ENCODE measurements around the gene CPNE1. TPM values are rescaled to one million over a fixed set of nuclear protein-coding genes. Genes with fewer than 3 reads are reported as not detected.

The CPNE1 gene
- total RNA-seq, 3 donors from 2014 or later = 41.1 to 135 (median 117) TPM

- peaks cover 0 to 5% of the 10 kb centered on the region in 2 donors for H3K4me1 ChIP-seq
- TF ChIP-seq POLR2AphosphoS5 (IDR thresholded peaks at IDR 0.05) (no peak), POLR2A (IDR thresholded peaks at IDR 0.05) (no peak), CTCF (IDR thresholded peaks at IDR 0.05) (no peak)
Observed at GRCh38 chr20:35652641-35653429, 11.9 kb downstream of the CPNE1 start.

GRCh38 chr20:35651958-35652357, 12.7 kb downstream of the CPNE1 start:
- no peak for TF ChIP-seq POLR2AphosphoS5 (IDR thresholded peaks at IDR 0.05)
- TF ChIP-seq POLR2A (IDR thresholded peaks at IDR 0.05) = no peak
- TF ChIP-seq CTCF (IDR thresholded peaks at IDR 0.05) = no peak
- Histone ChIP-seq H3K27ac (no peak overlapping the region), H3K9me3 (no peaks in the 10 kb centered on the region), H3K36me3 (no peaks in the 10 kb centered on the region), H3K4me3 (no peak overlapping the region), H3K4me1 (no peaks in the 10 kb centered on the region), H3K27me3 (no peaks in the 10 kb centered on the region)
- intact Hi-C loops (cut with DNase I; ENCODE audit: low total_unique reads) = no loop called here
- no peak for DNase-seq (ENCODE audit: low spot score in 2 of 2)

More at GRCh38 chr20:35652641-35653429, 11.9 kb downstream of the CPNE1 start:
- intact Hi-C loops (cut with DNase I; ENCODE audit: low total_unique reads) = no loop called here
- H3K27me3 ChIP-seq = no peaks in the 10 kb centered on the region
- H3K4me3 ChIP-seq = no peak overlapping the region
- H3K36me3 ChIP-seq = no peaks in the 10 kb centered on the region
- DNase-seq (ENCODE audit: low spot score in 2 of 2) = no peak
- no peak overlapping the region for H3K27ac ChIP-seq
- no peaks in the 10 kb centered on the region for H3K9me3 ChIP-seq

- DNase-seq (ENCODE audit: low spot score in 2 of 2) = no peak
- Histone ChIP-seq H3K36me3 (no peaks in the 10 kb centered on the region), H3K4me3 (no peak overlapping the region), H3K4me1 (no peaks in the 10 kb centered on the region), H3K9me3 (no peaks in the 10 kb centered on the region), H3K27me3 (no peaks in the 10 kb centered on the region), H3K27ac (no peak overlapping the region)
- intact Hi-C loops (cut with DNase I; ENCODE audit: low total_unique reads) = no loop called here
- TF ChIP-seq POLR2AphosphoS5 (IDR thresholded peaks at IDR 0.05) = no peak
- TF ChIP-seq POLR2A (IDR thresholded peaks at IDR 0.05) = no peak
- TF ChIP-seq CTCF (IDR thresholded peaks at IDR 0.05) = no peak
Observed at GRCh38 chr20:35650632-35651031, 14.1 kb downstream of the CPNE1 start.

GRCh38 chr20:35648836-35649235, 15.9 kb downstream of the CPNE1 start:
- H3K27ac ChIP-seq = peak overlapping the region in 1 of 2 donors; percentile 23
- DNase-seq (ENCODE audit: low spot score in 2 of 2) = no peak
- H3K4me3 ChIP-seq = no peak overlapping the region
- no peaks in the 10 kb centered on the region for H3K4me1 ChIP-seq
- H3K9me3 ChIP-seq = no peaks in the 10 kb centered on the region
- no peaks in the 10 kb centered on the region for H3K27me3 ChIP-seq
- no peaks in the 10 kb centered on the region for H3K36me3 ChIP-seq
- intact Hi-C loops (cut with DNase I; ENCODE audit: low total_unique reads) = no loop called here
- TF ChIP-seq POLR2A (IDR thresholded peaks at IDR 0.05) (no peak), POLR2AphosphoS5 (IDR thresholded peaks at IDR 0.05) (no peak), CTCF (IDR thresholded peaks at IDR 0.05) (no peak)

- H3K36me3 ChIP-seq = no peaks in the 10 kb centered on the region
- H3K27me3 ChIP-seq = no peaks in the 10 kb centered on the region
- no peak overlapping the region for H3K27ac ChIP-seq
- H3K4me1 ChIP-seq = no peaks in the 10 kb centered on the region
- H3K4me3 ChIP-seq = no peak overlapping the region
- no peaks in the 10 kb centered on the region for H3K9me3 ChIP-seq
- no peak for DNase-seq (ENCODE audit: low spot score in 2 of 2)
- intact Hi-C loops (cut with DNase I; ENCODE audit: low total_unique reads) = no loop called here
- TF ChIP-seq POLR2AphosphoS5 (IDR thresholded peaks at IDR 0.05) (no peak), CTCF (IDR thresholded peaks at IDR 0.05) (no peak), POLR2A (IDR thresholded peaks at IDR 0.05) (no peak)
Observed at GRCh38 chr20:35644806-35645205, 19.9 kb downstream of the CPNE1 start.
